Neuronal stem cell (in vitro differentiated cells): ENCODE results near the gene PLXDC2.

Experiments
- DNase-seq: peaks from one replicate; pipeline ENCODE4 v3.0.0-alpha.2; 2013; ENCODE audit warnings: low spot score
- H2AFZ ChIP-seq: one replicate; pipeline ENCODE4 v1.6.1; 2013; ENCODE audit warnings: mild to moderate bottlenecking, low read length, inconsistent platforms
- H2AK5ac ChIP-seq: 2 replicates; pipeline ENCODE4 v1.6.1; 2013; ENCODE audit warnings: low read depth, mild to moderate bottlenecking, inconsistent platforms, low read length, moderate library complexity, mixed read lengths
- H2BK120ac ChIP-seq: 2 replicates; pipeline ENCODE4 v1.6.1; 2013; ENCODE audit warnings: low read depth, mild to moderate bottlenecking, inconsistent platforms, low read length, moderate library complexity, mixed read lengths
- H2BK12ac ChIP-seq: one replicate; pipeline ENCODE4 v1.6.1; 2013; ENCODE audit warnings: low read length, inconsistent platforms
- H2BK15ac ChIP-seq: 2 replicates; pipeline ENCODE4 v1.6.1; 2013; ENCODE audit warnings: mild to moderate bottlenecking, low read length, inconsistent platforms, mixed read lengths
- H2BK5ac ChIP-seq: one replicate; pipeline ENCODE4 v1.6.1; 2013; ENCODE audit warnings: inconsistent platforms, mild to moderate bottlenecking, low read length, moderate library complexity
- H3K14ac ChIP-seq: one replicate; pipeline ENCODE4 v1.6.1; 2013; ENCODE audit warnings: low read length, inconsistent platforms
- H3K18ac ChIP-seq: 2 replicates; pipeline ENCODE4 v1.6.1; 2013; ENCODE audit warnings: low read length, inconsistent platforms
- H3K23ac ChIP-seq: 2 replicates; pipeline ENCODE4 v1.6.1; 2013; ENCODE audit warnings: low read depth, mild to moderate bottlenecking, mixed read lengths, low read length, inconsistent platforms; ENCODE audit not compliant: poor library complexity
- H3K27ac ChIP-seq: replicated peaks from 3 replicates; pipeline ENCODE4 v1.5.1; 2013; ENCODE audit warnings: low read length, inconsistent platforms
- H3K27me3 ChIP-seq, 3 experiments: 2 replicates each; pipeline ENCODE4 v1.6.1; 2013; ENCODE audit warnings: low read length in 3 of 3, mild to moderate bottlenecking in 2 of 3, inconsistent platforms in 1 of 3, low read depth in 1 of 3, mixed read lengths in 1 of 3, moderate library complexity in 1 of 3; ENCODE audit not compliant: control insufficient read depth in 3 of 3, insufficient read depth in 3 of 3
- H3K36me3 ChIP-seq, 2 donors: replicated peaks in 1 of 2; 2 replicates each; pipeline ENCODE4 v1.6.1; 2013; ENCODE audit warnings: low read length in 2 of 2; ENCODE audit not compliant: control insufficient read depth in 2 of 2, insufficient read depth in 2 of 2
- H3K4ac ChIP-seq: 2 replicates; pipeline ENCODE4 v1.6.1; 2013; ENCODE audit warnings: inconsistent platforms, mild to moderate bottlenecking, low read length, moderate library complexity
- H3K4me1 ChIP-seq, 2 donors: 1 replicate in 1 of 2; 2 replicates in 1 of 2; pipeline ENCODE4 v1.6.1; 2013; ENCODE audit warnings: low read length in 2 of 2, low read depth in 1 of 2; ENCODE audit not compliant: control insufficient read depth in 2 of 2, insufficient read depth in 1 of 2
- H3K4me2 ChIP-seq: one replicate; pipeline ENCODE4 v1.6.1; 2013; ENCODE audit warnings: mild to moderate bottlenecking, low read length, inconsistent platforms; ENCODE audit not compliant: insufficient read depth, poor library complexity, severe bottlenecking
- H3K4me3 ChIP-seq, 2 donors: 2 replicates each; pipeline ENCODE4 v1.5.1; 2013; ENCODE audit warnings: low read length in 2 of 2, mild to moderate bottlenecking in 2 of 2, inconsistent platforms in 1 of 2, moderate library complexity in 1 of 2
- H3K79me1 ChIP-seq: one replicate; pipeline ENCODE4 v1.6.1; 2013; ENCODE audit warnings: low read depth, mild to moderate bottlenecking, inconsistent platforms, low read length, moderate library complexity
- H3K9ac ChIP-seq: one replicate; pipeline ENCODE4 v1.6.1; 2013; ENCODE audit warnings: mild to moderate bottlenecking, low read depth, low read length, inconsistent platforms; ENCODE audit not compliant: poor library complexity
- H3K9me3 ChIP-seq, 2 donors: replicated peaks in 1 of 2; 2 replicates each; pipeline versions ENCODE3 to v1.6.1; 2013; ENCODE audit warnings: low read length in 2 of 2, mild to moderate bottlenecking in 2 of 2, inconsistent platforms in 1 of 2, low read depth in 1 of 2, mixed read lengths in 1 of 2, moderate library complexity in 1 of 2; ENCODE audit not compliant: control insufficient read depth in 2 of 2, insufficient read depth in 1 of 2
- H4K8ac ChIP-seq: one replicate; pipeline ENCODE4 v1.6.1; 2013; ENCODE audit warnings: low read depth, mild to moderate bottlenecking, inconsistent platforms, low read length, moderate library complexity
- H4K91ac ChIP-seq: one replicate; pipeline ENCODE4 v1.6.1; 2013; ENCODE audit warnings: low read length, low read depth, mild to moderate bottlenecking, inconsistent platforms; ENCODE audit not compliant: poor library complexity
- WGBS, 2 donors: extraction: QIAGEN DNeasy Blood & Tissue Kit; methylation state at CpG; one replicate each; pipeline ENCODE4 v1.1.7; 2013; ENCODE audit warnings: missing lambda C conversion rate in 2 of 2, mixed read lengths in 1 of 2; ENCODE audit not compliant: insufficient read length in 2 of 2, insufficient replicate concordance in 1 of 2; ENCODE audit errors: extremely low coverage in 2 of 2; 5-methylcytosine and 5-hydroxymethylcytosine counted together

Gene PLXDC2

DNA sequence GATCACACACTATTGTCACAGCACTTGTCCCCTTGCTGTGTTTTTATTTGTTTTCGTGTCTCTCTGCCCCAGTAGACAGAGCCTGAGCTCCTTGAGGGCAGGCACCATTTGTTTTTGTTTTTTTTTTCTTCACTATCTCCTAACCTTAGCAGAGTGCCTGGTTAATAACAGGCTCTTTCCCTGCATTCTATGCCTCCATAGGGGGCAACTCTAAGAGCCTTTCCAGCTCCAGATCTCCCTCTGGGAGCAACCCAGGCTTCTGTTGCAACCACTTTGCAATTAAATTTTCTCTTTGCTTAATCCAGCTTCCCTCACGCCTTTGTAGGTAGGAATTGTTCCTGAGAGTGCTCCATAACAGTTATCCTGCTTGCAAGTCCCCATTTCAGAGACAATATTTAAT is 148.4 kb downstream of the PLXDC2 start:
- Histone ChIP-seq H3K27ac (peak overlapping the region; percentile 54), H3K18ac (no peak overlapping the region), H4K91ac (no peak overlapping the region), H2AK5ac (no peak overlapping the region), H3K36me3 (no peaks in the 10 kb centered on the region), H3K4me1 (peaks cover 0 to 9% of the 10 kb centered on the region in 2 donors), H2AFZ (no peak overlapping the region), H2BK5ac (no peak overlapping the region), H3K23ac (no peak overlapping the region), H2BK15ac (no peak overlapping the region), H3K4me2 (no peak overlapping the region), H3K9me3 (no peaks in the 10 kb centered on the region), H3K4me3 (no peak overlapping the region), H3K9ac (no peak overlapping the region), H3K4ac (no peak overlapping the region), H3K14ac (no peak overlapping the region), H2BK120ac (no peak overlapping the region), H2BK12ac (no peak overlapping the region), H3K27me3 (no peaks in the 10 kb centered on the region), H4K8ac (no peak overlapping the region), H3K79me1 (no peaks in the 10 kb centered on the region)
- DNase-seq: no peak
- WGBS, 2 donors: no CpG with 5 or more reads among the region's 2 CpGs

DNA sequence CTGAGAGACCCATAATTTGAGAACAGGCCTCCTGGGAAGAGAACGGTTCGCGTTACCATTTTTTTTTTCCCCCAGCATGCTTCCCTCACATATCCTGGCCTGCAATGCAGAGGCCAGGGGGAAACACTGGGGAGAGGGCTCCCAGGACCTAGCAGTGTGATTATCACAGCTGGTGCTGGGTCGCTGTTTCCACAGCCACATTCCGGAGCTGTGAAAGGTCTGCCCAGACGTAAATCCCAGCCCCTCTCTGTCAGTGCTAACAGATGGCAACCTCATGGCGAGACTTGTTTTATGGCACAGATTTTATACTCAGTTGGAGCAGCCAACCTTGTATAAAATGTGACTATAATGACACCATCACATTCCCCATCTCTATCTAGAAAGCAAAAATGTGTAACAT is 150.5 kb downstream of the PLXDC2 start:
- Histone ChIP-seq H3K27ac (peak overlapping the region; percentile 20), H3K79me1 (no peaks in the 10 kb centered on the region), H3K4me3 (no peak overlapping the region), H3K9ac (no peak overlapping the region), H3K4me2 (no peak overlapping the region), H3K9me3 (no peaks in the 10 kb centered on the region), H4K8ac (no peak overlapping the region), H3K36me3 (no peaks in the 10 kb centered on the region), H4K91ac (no peak overlapping the region), H2BK120ac (no peak overlapping the region), H3K18ac (peak overlapping the region; percentile 11), H3K23ac (no peak overlapping the region), H3K27me3 (no peaks in the 10 kb centered on the region), H2AK5ac (no peak overlapping the region), H2BK5ac (no peak overlapping the region), H3K4ac (no peak overlapping the region), H2BK15ac (no peak overlapping the region), H2BK12ac (no peak overlapping the region), H2AFZ (peak overlapping the region; percentile 84), H3K14ac (no peak overlapping the region), H3K4me1 (peaks cover 0 to 9% of the 10 kb centered on the region in 2 donors)
- no CpG with 5 or more reads among the region's 7 CpGs for WGBS, 2 donors
- peak; percentile 39 for DNase-seq

DNA sequence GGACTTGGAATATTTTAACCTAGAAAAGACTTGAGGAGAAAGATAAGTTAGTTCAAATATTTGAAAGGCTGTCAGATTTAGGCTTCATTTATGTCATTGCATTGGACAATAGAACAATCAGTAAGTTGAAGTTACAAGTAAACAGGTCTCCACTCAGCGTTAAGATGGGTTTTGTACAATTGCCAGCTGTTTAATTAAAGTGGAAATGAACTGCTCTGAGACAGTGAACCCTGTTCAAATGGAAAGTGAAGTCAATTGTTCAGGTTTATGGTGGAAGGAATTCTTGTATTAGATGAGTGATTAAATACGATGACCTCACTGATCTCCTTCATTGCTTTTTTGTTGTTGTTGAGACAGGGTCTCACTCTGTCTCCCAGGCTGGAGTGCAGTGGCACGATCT is 151.7 kb downstream of the PLXDC2 start:
- Histone ChIP-seq H3K9ac (no peak overlapping the region), H2BK15ac (no peak overlapping the region), H4K91ac (no peak overlapping the region), H3K18ac (no peak overlapping the region), H3K14ac (no peak overlapping the region), H2AK5ac (no peak overlapping the region), H3K27me3 (no peaks in the 10 kb centered on the region), H3K4ac (no peak overlapping the region), H3K36me3 (no peaks in the 10 kb centered on the region), H2BK5ac (no peak overlapping the region), H2BK12ac (no peak overlapping the region), H4K8ac (no peak overlapping the region), H3K23ac (no peak overlapping the region), H3K79me1 (no peaks in the 10 kb centered on the region), H2BK120ac (no peak overlapping the region), H3K4me3 (no peak overlapping the region), H3K4me2 (no peak overlapping the region), H3K27ac (no peak overlapping the region), H3K9me3 (no peaks in the 10 kb centered on the region), H3K4me1 (peaks cover 0 to 9% of the 10 kb centered on the region in 2 donors), H2AFZ (no peak overlapping the region)
- no peak for DNase-seq
- no CpG with 5 or more reads among the region's 3 CpGs for WGBS, 2 donors

DNA sequence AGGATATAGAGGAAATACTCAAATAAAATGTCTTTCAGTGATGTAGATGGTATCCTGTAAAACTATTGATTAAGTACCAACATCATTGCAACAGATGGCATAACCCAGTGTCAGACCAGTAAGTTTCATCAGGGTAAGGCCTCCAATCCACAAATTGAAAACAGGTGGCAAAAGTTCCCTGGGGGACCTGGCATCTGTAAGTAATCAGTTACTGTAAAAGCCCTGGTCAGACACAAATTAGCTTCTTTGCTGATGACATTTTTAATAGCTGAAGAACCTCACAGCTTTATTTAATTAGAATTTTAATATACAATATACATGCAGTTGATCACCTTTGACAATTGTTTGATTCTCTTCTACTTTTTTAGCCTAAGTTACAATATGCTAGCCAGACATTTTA is 152.5 kb downstream of the PLXDC2 start:
- H3K27me3 ChIP-seq: no peaks in the 10 kb centered on the region
- H3K79me1 ChIP-seq: no peaks in the 10 kb centered on the region
- H3K36me3 ChIP-seq: no peaks in the 10 kb centered on the region
- no peak overlapping the region for H3K9ac ChIP-seq
- no peak overlapping the region for H2BK120ac ChIP-seq
- H3K4ac ChIP-seq: no peak overlapping the region
- H4K91ac ChIP-seq: no peak overlapping the region
- no peak overlapping the region for H4K8ac ChIP-seq
- no peak for DNase-seq
- no peak overlapping the region for H3K23ac ChIP-seq
- H3K9me3 ChIP-seq: no peaks in the 10 kb centered on the region
- no peak overlapping the region for H3K4me3 ChIP-seq
- no peak overlapping the region for H2BK15ac ChIP-seq
- no peak overlapping the region for H2AFZ ChIP-seq
- H2AK5ac ChIP-seq: no peak overlapping the region
- peaks cover 0 to 9% of the 10 kb centered on the region in 2 donors for H3K4me1 ChIP-seq
- no peak overlapping the region for H3K18ac ChIP-seq
- no peak overlapping the region for H2BK5ac ChIP-seq
- H2BK12ac ChIP-seq: no peak overlapping the region
- no peak overlapping the region for H3K14ac ChIP-seq
- no peak overlapping the region for H3K4me2 ChIP-seq
- no peak overlapping the region for H3K27ac ChIP-seq
